Activated CD8-positive, alpha-beta T cell treated with anti-CD3 and anti-CD28 coated beads for 36 hours (primary cell): ENCODE data around the gene NUTM2G. TPM values are rescaled to one million over a fixed set of nuclear protein-coding genes. Genes with fewer than 3 reads are reported as not detected.
"Not testable (repeated sequence)": the region's sequence is repeated elsewhere in the genome, so short reads cannot be mapped to it uniquely, and the experiment has no call there.

Experiments used
- ATAC-seq: fragments of 200-7000 bp; cut with Tn5 transposase; one replicate; pipeline ENCODE4 v1.10.0; 2021; ENCODE audit warnings: mild to moderate bottlenecking, moderate library complexity
- CTCF ChIA-PET: fragments of 350-600 bp; sonication (Branson Sonifier 250); formaldehyde crosslinking; loops from one replicate; lab custom pipeline; 2021; ENCODE audit warnings: antibody characterized with exemption; lab: Charles Lee
- POLR2A ChIA-PET: fragments of 350-600 bp; sonication (Branson Sonifier 250); formaldehyde crosslinking; loops from one replicate; lab custom pipeline; 2021; ENCODE audit warnings: antibody characterized with exemption; lab: Charles Lee
- DNase-seq: peaks from one replicate; pipeline ENCODE4 v3.0.0-alpha.2; 2020
- H3K27ac Mint-ChIP-seq: one replicate; pipeline ENCODE4 v1.8.0; 2021; ENCODE audit warnings: mild to moderate bottlenecking, mixed read lengths
- H3K27me3 Mint-ChIP-seq: one replicate; pipeline ENCODE4 v1.8.0; 2021; ENCODE audit warnings: mixed read lengths
- H3K36me3 Mint-ChIP-seq: one replicate; pipeline ENCODE4 v1.8.0; 2021; ENCODE audit warnings: low read depth, mixed read lengths
- H3K4me1 Mint-ChIP-seq: one replicate; pipeline ENCODE4 v1.8.0; 2021; ENCODE audit warnings: low read depth, mixed read lengths
- H3K4me3 Mint-ChIP-seq: one replicate; pipeline ENCODE4 v1.8.0; 2021; ENCODE audit warnings: mild to moderate bottlenecking, moderate library complexity, mixed read lengths
- H3K9me3 Mint-ChIP-seq: one replicate; pipeline ENCODE4 v1.8.0; 2021; ENCODE audit warnings: mixed read lengths
- intact Hi-C: fragments of 100-400 bp; cut with micrococcal nuclease; formaldehyde crosslinking; loops from one replicate; pipeline ENCODE4 v1.10.0; 2022
- total RNA-seq, 2 experiments: library from RNA; stranded (reverse); gene quantifications; one replicate each; pipeline ENCODE4 v1.2.3, GENCODE V29; 2021

NUTM2G gene
- total RNA-seq, 2 experiments from 2014 or later = not detected

GRCh38 chr9:96934706-96935105 lies 6.1 kb downstream of the NUTM2G start:
- intact Hi-C loops, H3K4me1 Mint-ChIP-seq, H3K4me3 Mint-ChIP-seq, H3K9me3 Mint-ChIP-seq, H3K27me3 Mint-ChIP-seq, DNase-seq, CTCF ChIA-PET, H3K27ac Mint-ChIP-seq, POLR2A ChIA-PET, ATAC-seq, H3K36me3 Mint-ChIP-seq: not testable (repeated sequence)

- H3K9me3 Mint-ChIP-seq, H3K4me1 Mint-ChIP-seq, H3K36me3 Mint-ChIP-seq, H3K27me3 Mint-ChIP-seq, CTCF ChIA-PET, DNase-seq, intact Hi-C loops, H3K27ac Mint-ChIP-seq, POLR2A ChIA-PET, ATAC-seq, H3K4me3 Mint-ChIP-seq: not testable (repeated sequence)
Observed at GRCh38 chr9:96935401-96935800, 6.8 kb downstream of the NUTM2G start.

GRCh38 chr9:96937442-96937841 lies 8.8 kb downstream of the NUTM2G start:
- H3K27me3 Mint-ChIP-seq, intact Hi-C loops, H3K27ac Mint-ChIP-seq, H3K36me3 Mint-ChIP-seq, CTCF ChIA-PET, H3K4me1 Mint-ChIP-seq, ATAC-seq, H3K9me3 Mint-ChIP-seq, POLR2A ChIA-PET, DNase-seq, H3K4me3 Mint-ChIP-seq: not testable (repeated sequence)

GRCh38 chr9:96938957-96939665 lies 10.5 kb downstream of the NUTM2G start:
- not testable (repeated sequence) for H3K9me3 Mint-ChIP-seq

GRCh38 chr9:96940982-96941381 lies 12.3 kb downstream of the NUTM2G start:
- DNase-seq, H3K27me3 Mint-ChIP-seq, H3K4me1 Mint-ChIP-seq, H3K9me3 Mint-ChIP-seq, H3K4me3 Mint-ChIP-seq, POLR2A ChIA-PET, H3K27ac Mint-ChIP-seq, CTCF ChIA-PET, H3K36me3 Mint-ChIP-seq, intact Hi-C loops: not testable (repeated sequence)
- ATAC-seq = peak; percentile 66

More at GRCh38 chr9:96938957-96939665, 10.5 kb downstream of the NUTM2G start:
- DNase-seq, H3K4me1 Mint-ChIP-seq, H3K27me3 Mint-ChIP-seq, CTCF ChIA-PET, H3K4me3 Mint-ChIP-seq, ATAC-seq, H3K27ac Mint-ChIP-seq, H3K36me3 Mint-ChIP-seq, POLR2A ChIA-PET, intact Hi-C loops: not testable (repeated sequence)

- intact Hi-C loops, DNase-seq, H3K4me1 Mint-ChIP-seq, H3K9me3 Mint-ChIP-seq, H3K4me3 Mint-ChIP-seq, H3K27me3 Mint-ChIP-seq, H3K27ac Mint-ChIP-seq, H3K36me3 Mint-ChIP-seq, POLR2A ChIA-PET, CTCF ChIA-PET, ATAC-seq: not testable (repeated sequence)
Observed at GRCh38 chr9:96941628-96942027, 13.0 kb downstream of the NUTM2G start.

GRCh38 chr9:96942181-96942580 lies 13.5 kb downstream of the NUTM2G start:
- DNase-seq, H3K27ac Mint-ChIP-seq, CTCF ChIA-PET, H3K4me3 Mint-ChIP-seq, H3K9me3 Mint-ChIP-seq, H3K27me3 Mint-ChIP-seq, H3K36me3 Mint-ChIP-seq, H3K4me1 Mint-ChIP-seq, intact Hi-C loops, POLR2A ChIA-PET: not testable (repeated sequence)
- peak; percentile 57 for ATAC-seq

- H3K36me3 Mint-ChIP-seq, H3K4me3 Mint-ChIP-seq, DNase-seq, CTCF ChIA-PET, POLR2A ChIA-PET, H3K27me3 Mint-ChIP-seq, H3K4me1 Mint-ChIP-seq, H3K27ac Mint-ChIP-seq, ATAC-seq, H3K9me3 Mint-ChIP-seq, intact Hi-C loops: not testable (repeated sequence)
Observed at GRCh38 chr9:96949346-96949745, 20.7 kb downstream of the NUTM2G start.

- not testable (repeated sequence) for H3K27me3 Mint-ChIP-seq, H3K4me3 Mint-ChIP-seq, DNase-seq
Observed at GRCh38 chr9:96950539-96950938, 21.9 kb downstream of the NUTM2G start.

GRCh38 chr9:96967591-96967990 lies 38.9 kb downstream of the NUTM2G start:
- POLR2A ChIA-PET, intact Hi-C loops, H3K4me3 Mint-ChIP-seq, H3K27ac Mint-ChIP-seq, DNase-seq, ATAC-seq, H3K27me3 Mint-ChIP-seq, H3K36me3 Mint-ChIP-seq, H3K4me1 Mint-ChIP-seq, H3K9me3 Mint-ChIP-seq: not testable (repeated sequence)
- CTCF ChIA-PET = interaction anchor here (0.7 kb wide), 1 partner anchor 111 kb away, joined by 3 read pairs; no protein-coding TSS in a partner anchor

More at GRCh38 chr9:96950539-96950938, 21.9 kb downstream of the NUTM2G start:
- POLR2A ChIA-PET, H3K9me3 Mint-ChIP-seq, H3K36me3 Mint-ChIP-seq, H3K4me1 Mint-ChIP-seq, intact Hi-C loops, CTCF ChIA-PET, H3K27ac Mint-ChIP-seq, ATAC-seq: not testable (repeated sequence)

- ATAC-seq = peak; percentile 47
- POLR2A ChIA-PET, H3K36me3 Mint-ChIP-seq, H3K27me3 Mint-ChIP-seq, H3K9me3 Mint-ChIP-seq, intact Hi-C loops, H3K4me3 Mint-ChIP-seq, CTCF ChIA-PET, DNase-seq: not testable (repeated sequence)
- peak overlapping the region; percentile 66 for H3K27ac Mint-ChIP-seq
- peaks cover 19% of the 10 kb centered on the region for H3K4me1 Mint-ChIP-seq
Observed at GRCh38 chr9:96972552-96972951, 43.9 kb downstream of the NUTM2G start.

- not testable (repeated sequence) for H3K27me3 Mint-ChIP-seq, H3K27ac Mint-ChIP-seq
Observed at GRCh38 chr9:96974037-96974436, 45.4 kb downstream of the NUTM2G start.

More at GRCh38 chr9:96974037-96974436, 45.4 kb downstream of the NUTM2G start:
- ATAC-seq, H3K36me3 Mint-ChIP-seq, POLR2A ChIA-PET, H3K4me3 Mint-ChIP-seq, CTCF ChIA-PET, DNase-seq, H3K9me3 Mint-ChIP-seq, intact Hi-C loops: not testable (repeated sequence)
- peaks cover 23% of the 10 kb centered on the region for H3K4me1 Mint-ChIP-seq
